HepG2 (cell line): ENCODE measurements around the gene CNTFR. TPM values are rescaled to one million over a fixed set of nuclear protein-coding genes. Genes with fewer than 3 reads are reported as not detected.

ENCODE experiments used
- BRD4 ChIP-seq: sonication (generic); formaldehyde crosslinking; IDR thresholded peaks from 2 replicates; pipeline ENCODE4 v1.4.0; 2020; ENCODE audit warnings: missing genetic modification reagents
- CBX5 ChIP-seq: sonication (generic); formaldehyde crosslinking; IDR thresholded peaks from 2 replicates; pipeline ENCODE4 v1.4.0; 2020; ENCODE audit warnings: missing genetic modification reagents, borderline replicate concordance
- GFI1 ChIP-seq: sonication (generic); formaldehyde crosslinking; IDR thresholded peaks from 2 replicates; pipeline ENCODE4 v1.5.0; 2020; ENCODE audit warnings: missing genetic modification reagents, mild to moderate bottlenecking, borderline replicate concordance
- HCFC1 ChIP-seq: fragments of 150-350 bp; IDR thresholded peaks from 2 replicates; pipeline ENCODE4 v1.6.1; 2014; ENCODE audit warnings: low read depth, low read length
- KDM2A ChIP-seq: sonication (generic); formaldehyde crosslinking; IDR thresholded peaks from 2 replicates; pipeline ENCODE4 v1.4.0; 2020; ENCODE audit warnings: low read depth, missing genetic modification reagents, borderline replicate concordance
- NCOA2 ChIP-seq: sonication (generic); formaldehyde crosslinking; IDR thresholded peaks from 2 replicates; pipeline ENCODE4 v1.8.0; 2022; ENCODE audit warnings: inconsistent platforms
- NFE2 ChIP-seq: sonication (generic); formaldehyde crosslinking; IDR thresholded peaks from 2 replicates; pipeline ENCODE4 v1.4.0; 2020; ENCODE audit warnings: missing genetic modification reagents
- PATZ1 ChIP-seq: sonication (generic); formaldehyde crosslinking; IDR thresholded peaks from 2 replicates; pipeline ENCODE4 v1.4.0; 2020; ENCODE audit warnings: missing genetic modification reagents
- PAX8 ChIP-seq: sonication (generic); formaldehyde crosslinking; IDR thresholded peaks from 2 replicates; pipeline ENCODE4 v1.8.0; 2022; ENCODE audit warnings: mild to moderate bottlenecking, missing genetic modification reagents, borderline replicate concordance
- PREB ChIP-seq: sonication (generic); formaldehyde crosslinking; IDR thresholded peaks from 2 replicates; pipeline ENCODE4 v1.4.0; 2020; ENCODE audit warnings: missing genetic modification reagents
- SAFB2 ChIP-seq: sonication (generic); formaldehyde crosslinking; IDR thresholded peaks from 2 replicates; pipeline ENCODE4 v1.5.1; 2020; ENCODE audit warnings: missing genetic modification reagents, low read depth, mild to moderate bottlenecking, borderline replicate concordance
- SP1 ChIP-seq, 2 experiments: fragments of 450-650 bp in 1 of 2; sonication (generic) in 1 of 2; formaldehyde crosslinking in 1 of 2; IDR thresholded peaks; 2 replicates each; pipeline versions ENCODE4 v1.4.0 to v1.6.1; 2016 to 2020; ENCODE audit warnings: missing genetic modification reagents in 1 of 2
- TEAD3 ChIP-seq: optimal IDR thresholded peaks from 2 replicates; pipeline ENCODE3; 2016; ENCODE audit warnings: borderline replicate concordance
- ZFP41 ChIP-seq: sonication (generic); formaldehyde crosslinking; IDR thresholded peaks from 2 replicates; pipeline ENCODE4 v1.4.0; 2020; ENCODE audit warnings: mild to moderate bottlenecking, missing genetic modification reagents, borderline replicate concordance
- ZKSCAN8 ChIP-seq: IDR thresholded peaks from 2 replicates; pipeline ENCODE4 v1.6.1; 2016; ENCODE audit warnings: borderline replicate concordance, missing genetic modification reagents, missing compliant biosample characterization
- ZNF263 ChIP-seq: sonication (generic); formaldehyde crosslinking; IDR thresholded peaks from 2 replicates; pipeline ENCODE4 v1.4.0; 2020; ENCODE audit warnings: missing genetic modification reagents
- ZNF362 ChIP-seq: sonication (generic); formaldehyde crosslinking; IDR thresholded peaks from 2 replicates; pipeline ENCODE4 v1.4.0; 2020; ENCODE audit warnings: missing genetic modification reagents, mild to moderate bottlenecking, borderline replicate concordance
- ZNF547 ChIP-seq: sonication (generic); formaldehyde crosslinking; IDR thresholded peaks from 2 replicates; pipeline ENCODE4 v1.5.1; 2020; ENCODE audit warnings: mild to moderate bottlenecking, missing genetic modification reagents
- ZNF607 ChIP-seq: sonication (generic); formaldehyde crosslinking; IDR thresholded peaks from 2 replicates; pipeline ENCODE4 v1.5.1; 2020; ENCODE audit warnings: missing genetic modification reagents, mild to moderate bottlenecking, borderline replicate concordance
- ZNF670 ChIP-seq: sonication (generic); formaldehyde crosslinking; IDR thresholded peaks from 2 replicates; pipeline ENCODE4 v1.8.0; 2022; ENCODE audit warnings: mild to moderate bottlenecking, missing genetic modification reagents, borderline replicate concordance
- ZNF710 ChIP-seq: sonication (generic); formaldehyde crosslinking; IDR thresholded peaks from 2 replicates; pipeline ENCODE4 v1.5.0; 2020; ENCODE audit warnings: mild to moderate bottlenecking, missing genetic modification reagents, borderline replicate concordance
- ZNF784 ChIP-seq: sonication (generic); formaldehyde crosslinking; IDR thresholded peaks from 2 replicates; pipeline ENCODE4 v1.5.1; 2020; ENCODE audit warnings: missing genetic modification reagents, mild to moderate bottlenecking, borderline replicate concordance
- polyA plus RNA-seq, 8 experiments: library from polyadenylated mRNA; depleted of rRNA in 3 of 8; stranded (reverse) in 7 of 8; unstranded in 1 of 8; fragments of >200 nt; fragmentation: Illumina TruSeq in 4 of 8; extraction: Trizol in 4 of 8; gene quantifications; 2 replicates each; pipeline versions ENCODE4 v1.2.1 to v1.2.3, GENCODE V29; 2011 to 2016; ENCODE audit warnings: low read depth in 4 of 8, missing spikeins in 1 of 8, mixed read lengths in 1 of 8; ENCODE audit not compliant: insufficient read depth in 1 of 8
- total RNA-seq, 5 experiments: library from RNA; depleted of rRNA; stranded (reverse); fragments of >200 nt; fragmentation: Illumina TruSeq; extraction: Trizol; gene quantifications; 2 replicates each; pipeline ENCODE4 v1.2.3, GENCODE V29; 2016; ENCODE audit warnings: low read depth in 1 of 5

CNTFR gene
- total and polyA plus RNA-seq, 2 of the 13 experiments (the other 11 are each of a cell fraction or from before 2014, with no cell fraction given), result not detected

- no peak for TF ChIP-seq ZNF607 (CRISPR knock-in tag)
- no peak for TF ChIP-seq KDM2A (CRISPR knock-in tag)
- TF ChIP-seq BRD4, result no peak
- TF ChIP-seq ZNF547 (CRISPR knock-in tag), result 0 out of 2 replicates have a peak, but pooled peaks have one; percentile 69
- no peak for TF ChIP-seq PAX8 (CRISPR knock-in tag)
- no peak for TF ChIP-seq SP1 (IDR thresholded peaks at IDR 0.05)
- peak; percentile 40; the same call in 1 of the 2 replicates for TF ChIP-seq SP1 (CRISPR knock-in tag; IDR thresholded peaks at IDR 0.05)
- TF ChIP-seq HCFC1, result no peak
- TF ChIP-seq PREB (CRISPR knock-in tag), result no peak
- TF ChIP-seq ZKSCAN8 (CRISPR knock-in tag), result no peak
- TF ChIP-seq ZNF710 (CRISPR knock-in tag), result no peak
- no peak for TF ChIP-seq NCOA2 (CRISPR knock-in tag)
- peak; percentile 10; the same call in 1 of the 2 replicates for TF ChIP-seq PATZ1 (CRISPR knock-in tag)
- TF ChIP-seq SAFB2 (CRISPR knock-in tag), result peak; percentile 61; the same call in 1 of the 2 replicates
- TF ChIP-seq ZNF784 (CRISPR knock-in tag), result peak; percentile 21; the same call in 1 of the 2 replicates
- peak; percentile 31; the same call in 1 of the 2 replicates for TF ChIP-seq ZNF263
- TF ChIP-seq ZNF670, result no peak
- no peak for TF ChIP-seq TEAD3 (CRISPR knock-in tag)
- no peak for TF ChIP-seq CBX5 (CRISPR knock-in tag)
- no peak; the same call in 1 of the 2 replicates for TF ChIP-seq GFI1 (CRISPR knock-in tag)
- no peak for TF ChIP-seq ZNF362 (CRISPR knock-in tag)
- no peak for TF ChIP-seq ZFP41 (CRISPR knock-in tag)
- TF ChIP-seq NFE2 (CRISPR knock-in tag), result no peak
Observed at GRCh38 chr9:34522971-34523797, 66.3 kb downstream of the CNTFR start, which contains the start of gene ENHO (continued).
